Hepatocyte (in vitro differentiated cells): ENCODE results near the gene CFAP92. TPM values are rescaled to one million over a fixed set of nuclear protein-coding genes. Genes with fewer than 3 reads are reported as not detected.

Experiments used
- DNase-seq: peaks from one replicate; pipeline ENCODE4 v3.0.0-alpha.2; 2016; ENCODE audit warnings: low spot score
- H2AFZ ChIP-seq: fragments of 200-600 bp; sonication (generic); 2 replicates; pipeline ENCODE4 v1.6.0; 2016; ENCODE audit warnings: antibody characterized with exemption, mild to moderate bottlenecking
- H3K27ac ChIP-seq: fragments of 200-600 bp; sonication (generic); 2 replicates; pipeline ENCODE4 v1.5.1; 2016; ENCODE audit warnings: mild to moderate bottlenecking
- H3K27me3 ChIP-seq: fragments of 200-600 bp; sonication (generic); 2 replicates; pipeline ENCODE4 v1.6.1; 2016
- H3K36me3 ChIP-seq: fragments of 200-600 bp; sonication (generic); replicated peaks from 2 replicates; pipeline ENCODE4 v1.5.1; 2016; ENCODE audit warnings: low read depth; ENCODE audit not compliant: insufficient read depth
- H3K4me1 ChIP-seq: fragments of 200-600 bp; sonication (generic); 2 replicates; pipeline ENCODE4 v1.5.1; 2016; ENCODE audit warnings: mild to moderate bottlenecking, moderate library complexity; ENCODE audit not compliant: insufficient read depth
- H3K4me2 ChIP-seq: fragments of 200-600 bp; sonication (generic); 2 replicates; pipeline ENCODE4 v1.6.0; 2016
- H3K4me3 ChIP-seq: fragments of 200-600 bp; sonication (generic); 2 replicates; pipeline ENCODE4 v1.5.1; 2016; ENCODE audit warnings: mild to moderate bottlenecking
- H3K79me2 ChIP-seq: fragments of 200-600 bp; sonication (generic); 2 replicates; pipeline ENCODE4 v1.6.0; 2017; ENCODE audit warnings: mild to moderate bottlenecking
- H3K9me2 ChIP-seq: fragments of 200-600 bp; sonication (generic); replicated peaks from 2 replicates; pipeline ENCODE4 v1.6.0; 2017; ENCODE audit warnings: mild to moderate bottlenecking; ENCODE audit not compliant: insufficient read depth
- H3K9me3 ChIP-seq: fragments of 200-600 bp; sonication (generic); 2 replicates; pipeline ENCODE4 v1.5.1; 2016; ENCODE audit warnings: low read depth, mild to moderate bottlenecking
- H4K20me1 ChIP-seq: fragments of 200-600 bp; sonication (generic); 2 replicates; pipeline ENCODE4 v1.6.0; 2016; ENCODE audit warnings: mild to moderate bottlenecking; ENCODE audit not compliant: insufficient read depth, poor library complexity, severe bottlenecking
- CTCF ChIP-seq: fragments of 200-600 bp; sonication (generic); IDR thresholded peaks from 2 replicates; pipeline ENCODE4 v1.5.1; 2016; ENCODE audit warnings: antibody characterized with exemption, mild to moderate bottlenecking; ENCODE audit not compliant: poor library complexity
- EZH2 ChIP-seq: fragments of 200-600 bp; sonication (generic); IDR thresholded peaks from 2 replicates; pipeline ENCODE4 v1.6.1; 2016; ENCODE audit warnings: antibody characterized with exemption, mild to moderate bottlenecking, borderline replicate concordance
- EZH2phosphoT487 ChIP-seq: fragments of 200-600 bp; sonication (generic); IDR thresholded peaks from one replicate; pipeline ENCODE4 v1.6.1; 2018; ENCODE audit warnings: antibody characterized with exemption, mild to moderate bottlenecking, low read depth, moderate library complexity; ENCODE audit not compliant: unreplicated experiment, severe bottlenecking
- WGBS: methylation state at CpG from one replicate; pipeline ENCODE4 v1.1.6; 2016; ENCODE audit warnings: low lambda C conversion rate; ENCODE audit errors: missing lambda C conversion rate; 5-methylcytosine and 5-hydroxymethylcytosine counted together
- polyA plus RNA-seq: library from polyadenylated mRNA; unstranded; fragments of >200 nt; fragmentation: Nextera tagmentation; extraction: Ambion mirVana; gene quantifications from 2 replicates; pipeline ENCODE4 v1.2.1, GENCODE V29; 2016
- total RNA-seq: library from RNA; depleted of rRNA; stranded (reverse); fragments of >200 nt; gene quantifications from 2 replicates; pipeline ENCODE4 v1.2.3, GENCODE V29; 2014

Gene CFAP92
- total and polyA plus RNA-seq, 2 experiments from 2014 or later: 0.17 to 0.35 TPM

DNA sequence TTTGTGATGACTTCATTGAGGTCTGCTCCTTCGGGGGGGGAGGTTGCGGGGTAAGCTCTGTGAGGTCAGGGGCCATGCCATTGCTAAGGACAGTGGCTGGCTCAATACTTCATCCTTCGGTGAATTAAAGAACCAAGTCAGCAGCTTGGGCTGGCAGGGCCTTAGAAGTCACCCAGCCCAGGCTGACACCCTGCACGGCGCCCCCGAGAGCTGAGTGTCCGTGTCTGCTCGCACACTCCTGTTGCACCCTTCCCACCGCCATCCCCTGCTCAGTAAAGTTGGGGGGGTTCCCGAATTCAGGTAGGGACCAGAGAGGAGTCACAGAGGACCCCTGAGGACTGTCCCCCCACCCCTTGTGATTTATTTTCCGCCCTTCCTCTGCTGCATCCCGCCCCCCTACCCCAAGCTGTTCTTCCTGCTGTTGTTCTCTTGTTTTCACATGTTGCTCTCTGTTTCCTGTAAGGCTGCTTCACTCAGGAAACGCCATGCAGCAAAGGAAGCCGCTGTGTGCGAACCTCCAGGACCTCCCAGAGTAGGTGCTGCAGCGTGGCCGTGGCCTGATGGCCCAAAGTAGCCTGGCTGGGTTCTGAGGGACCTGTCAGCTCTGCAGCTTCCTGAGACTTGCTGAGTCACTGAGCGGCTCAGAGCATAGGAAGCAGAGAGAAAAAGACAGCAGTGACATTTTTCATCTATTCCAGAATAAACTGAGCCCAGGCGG, 21.7 kb upstream of the CFAP92 start:
- Histone ChIP-seq H3K4me2 (no peak overlapping the region), H3K27me3 (no peaks in the 10 kb centered on the region), H3K9me3 (no peaks in the 10 kb centered on the region), H3K9me2 (no peaks in the 10 kb centered on the region), H3K4me3 (no peak overlapping the region), H3K27ac (no peak overlapping the region), H2AFZ (no peak overlapping the region), H3K79me2 (no peaks in the 10 kb centered on the region), H3K4me1 (peaks cover 6% of the 10 kb centered on the region), H3K36me3 (no peaks in the 10 kb centered on the region), H4K20me1 (no peaks in the 10 kb centered on the region)
- DNase-seq: no peak
- TF ChIP-seq EZH2: no peak
- TF ChIP-seq EZH2phosphoT487: no peak
- TF ChIP-seq CTCF: no peak
- WGBS: 85% methylated on average over 19 of the region's 19 CpGs

DNA sequence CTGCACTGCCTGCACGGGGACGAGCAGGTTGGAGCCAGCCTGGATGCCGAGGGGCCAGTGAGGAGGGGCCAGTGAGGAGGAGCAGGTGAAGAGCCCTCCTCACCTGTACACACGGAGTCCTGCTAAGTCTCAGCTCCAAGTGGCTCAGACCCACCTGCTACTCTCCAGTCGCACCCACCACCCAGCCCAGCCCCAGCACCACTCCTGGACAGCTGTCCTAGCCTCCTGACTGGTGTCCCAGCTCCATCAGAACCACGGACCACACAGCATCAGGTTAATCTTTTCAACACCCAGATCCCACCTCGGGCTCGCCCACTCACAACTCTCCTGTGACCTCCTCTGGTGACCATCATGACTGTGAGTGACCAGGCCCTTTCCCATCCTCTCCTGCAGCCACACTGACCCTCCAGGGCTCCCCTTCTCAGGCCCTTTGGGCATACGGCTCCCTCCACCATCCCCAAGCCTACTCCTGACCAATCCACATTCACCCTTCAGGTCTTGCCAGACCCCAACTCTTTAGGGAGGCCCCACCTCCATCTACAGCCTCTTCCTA, 21.0 kb upstream of the CFAP92 start:
- Histone ChIP-seq H3K4me2 (no peak overlapping the region), H3K27ac (no peak overlapping the region), H3K9me3 (no peaks in the 10 kb centered on the region), H2AFZ (no peak overlapping the region), H3K79me2 (no peaks in the 10 kb centered on the region), H3K4me3 (no peak overlapping the region), H3K9me2 (no peaks in the 10 kb centered on the region), H3K4me1 (peaks cover 6% of the 10 kb centered on the region), H3K27me3 (no peaks in the 10 kb centered on the region), H4K20me1 (no peaks in the 10 kb centered on the region), H3K36me3 (no peaks in the 10 kb centered on the region)
- TF ChIP-seq EZH2 (no peak), CTCF (no peak), EZH2phosphoT487 (no peak)
- no peak for DNase-seq
- 89% methylated on average over 9 of the region's 9 CpGs for WGBS

DNA sequence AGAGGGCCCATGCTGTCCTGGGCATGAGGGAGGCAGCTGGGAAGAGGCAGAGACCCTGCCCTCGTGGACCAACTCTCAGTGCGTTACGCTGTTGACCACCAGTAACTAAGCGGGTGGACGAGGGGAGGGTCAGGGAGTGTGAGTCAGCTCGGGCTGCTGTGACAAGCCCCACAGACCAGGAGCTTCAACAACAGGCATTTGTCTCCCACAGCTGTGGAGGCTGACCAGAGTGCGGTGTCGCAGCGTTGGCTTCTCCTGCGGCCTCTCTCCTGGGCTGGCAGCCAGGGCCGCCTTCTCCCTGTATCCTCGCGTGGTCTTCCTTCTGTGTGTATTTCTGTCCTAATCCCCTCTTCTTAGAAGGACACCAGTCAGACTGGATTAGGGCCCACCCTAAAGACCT, 20.3 kb upstream of the CFAP92 start:
- Histone ChIP-seq H3K9me3 (no peaks in the 10 kb centered on the region), H3K4me3 (no peak overlapping the region), H3K27ac (no peak overlapping the region), H3K27me3 (no peaks in the 10 kb centered on the region), H2AFZ (no peak overlapping the region), H4K20me1 (no peaks in the 10 kb centered on the region), H3K79me2 (no peaks in the 10 kb centered on the region), H3K4me2 (no peak overlapping the region), H3K36me3 (no peaks in the 10 kb centered on the region), H3K9me2 (no peaks in the 10 kb centered on the region), H3K4me1 (peaks cover 6% of the 10 kb centered on the region)
- 79% methylated on average over 13 of the region's 13 CpGs for WGBS
- DNase-seq: no peak
- TF ChIP-seq EZH2phosphoT487: no peak
- TF ChIP-seq CTCF: no peak
- no peak for TF ChIP-seq EZH2
